ENCODE results near the gene DCTN4.

DCTN4 gene

GRCh38 chr5:150690760-150691159, 68.1 kb downstream of the DCTN4 start:
- no peak for DNase-seq (ENCODE audit: low read depth)

GRCh38 chr5:150689120-150689519, 69.7 kb downstream of the DCTN4 start:
- no peak overlapping the region for H3K4me3 ChIP-seq (ENCODE audit: low read depth, low read length)
- DNase-seq (ENCODE audit: low read depth), result no peak
- TF ChIP-seq CTCF (IDR thresholded peaks at IDR 0.05; ENCODE audit: low read depth, low read length, missing control alignments), result no peak

More at GRCh38 chr5:150690760-150691159, 68.1 kb downstream of the DCTN4 start:
- no peak for TF ChIP-seq CTCF (IDR thresholded peaks at IDR 0.05; ENCODE audit: low read depth, low read length, missing control alignments)
- no peak overlapping the region for H3K4me3 ChIP-seq (ENCODE audit: low read depth, low read length)

- TF ChIP-seq CTCF (IDR thresholded peaks at IDR 0.05; ENCODE audit: low read depth, low read length, missing control alignments), result no peak
- no peak overlapping the region for H3K4me3 ChIP-seq (ENCODE audit: low read depth, low read length)
- no peak for DNase-seq (ENCODE audit: low read depth)
These were observed 82.2 kb downstream of the DCTN4 start for GRCh38 chr5:150676578-150676977.

- TF ChIP-seq CTCF (IDR thresholded peaks at IDR 0.05; ENCODE audit: low read depth, low read length, missing control alignments), result no peak
- H3K4me3 ChIP-seq (ENCODE audit: low read depth, low read length), result no peak overlapping the region
- DNase-seq (ENCODE audit: low read depth), result no peak
These were observed 83.7 kb downstream of the DCTN4 start for GRCh38 chr5:150675069-150675468.

- no peak for TF ChIP-seq CTCF (IDR thresholded peaks at IDR 0.05; ENCODE audit: low read depth, low read length, missing control alignments)
- no peak overlapping the region for H3K4me3 ChIP-seq (ENCODE audit: low read depth, low read length)
- DNase-seq (ENCODE audit: low read depth), result no peak
These were observed 84.4 kb downstream of the DCTN4 start for GRCh38 chr5:150674341-150674821.

- TF ChIP-seq CTCF (IDR thresholded peaks at IDR 0.05; ENCODE audit: low read depth, low read length, missing control alignments), result no peak
- no peak overlapping the region for H3K4me3 ChIP-seq (ENCODE audit: low read depth, low read length)
- no peak for DNase-seq (ENCODE audit: low read depth)
These were observed 85.9 kb downstream of the DCTN4 start for GRCh38 chr5:150672884-150673275.

- no peak overlapping the region for H3K4me3 ChIP-seq (ENCODE audit: low read depth, low read length)
- TF ChIP-seq CTCF (IDR thresholded peaks at IDR 0.05; ENCODE audit: low read depth, low read length, missing control alignments), result no peak
- no peak for DNase-seq (ENCODE audit: low read depth)
These were observed 86.5 kb downstream of the DCTN4 start for GRCh38 chr5:150672237-150672883.
